Cardiac fibroblast (primary cell): ENCODE results near the gene ZNF367.
A peak's percentile ranks its signal among the peaks of the same experiment; 100 is the strongest.

Experiments
- DNase-seq, 2 donors: peaks; one replicate each; pipeline versions ENCODE4 v3.0.0 to v3.0.0-alpha.2; 2010; ENCODE audit warnings: low read depth in 2 of 2
- H3K4me3 ChIP-seq, 2 donors: replicated peaks in 1 of 2; 1 replicate in 1 of 2; 2 replicates in 1 of 2; pipeline ENCODE4 v1.5.1; 2011; ENCODE audit warnings: low read depth in 2 of 2, low read length in 2 of 2, mild to moderate bottlenecking in 2 of 2, moderate library complexity in 1 of 2
- CTCF ChIP-seq: IDR thresholded peaks from one replicate; pipeline ENCODE4 v1.5.1; 2011; ENCODE audit warnings: low read depth, mild to moderate bottlenecking, low read length, inconsistent platforms

The ZNF367 gene

GRCh38 chr9:96391021-96391765 is 27.0 kb downstream of the ZNF367 start:
- DNase-seq = no peak

DNA sequence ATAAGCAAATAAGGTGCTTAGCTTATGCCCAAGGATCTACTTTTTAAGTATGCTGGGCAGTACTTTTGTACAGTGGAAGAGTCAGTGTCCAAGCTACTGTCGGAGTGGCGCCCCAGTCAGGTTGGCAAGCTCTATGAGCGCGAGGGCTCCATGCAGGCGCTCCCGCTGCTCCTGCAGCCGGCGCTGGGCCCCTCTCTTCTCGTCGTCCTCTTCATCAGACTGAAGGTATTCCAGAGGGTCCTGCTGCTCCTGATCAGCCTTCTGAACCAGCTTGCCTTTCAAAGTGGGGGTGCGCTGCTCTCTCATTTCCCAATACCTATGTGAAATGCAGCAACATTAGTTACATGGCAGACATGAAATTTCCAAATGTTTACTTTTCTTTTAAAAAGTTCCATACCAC is 30.0 kb downstream of the ZNF367 start:
- TF ChIP-seq CTCF = no peak
- DNase-seq = no peak
- no peak overlapping the region for H3K4me3 ChIP-seq

More at GRCh38 chr9:96391021-96391765, 27.0 kb downstream of the ZNF367 start:
- no peak for TF ChIP-seq CTCF
- no peak overlapping the region for H3K4me3 ChIP-seq

DNA sequence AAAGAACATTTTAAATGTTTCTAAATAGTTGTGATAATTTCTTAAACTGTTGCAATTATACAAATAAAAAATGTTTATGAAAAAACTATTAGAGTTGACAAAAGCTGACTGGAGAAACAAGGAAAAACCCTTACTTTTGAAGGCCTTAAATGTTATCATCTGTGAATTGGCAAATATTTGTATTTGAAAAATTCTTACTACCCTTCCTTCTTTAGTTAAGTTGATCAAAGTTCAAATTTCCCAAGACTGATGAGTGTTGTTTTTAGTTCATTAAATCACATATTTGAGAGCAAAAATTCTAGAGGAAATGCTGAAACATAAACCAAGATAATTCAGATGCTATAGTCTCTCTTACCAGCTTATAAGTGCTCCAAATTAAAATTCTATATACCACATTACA is 32.0 kb downstream of the ZNF367 start:
- no peak for TF ChIP-seq CTCF
- H3K4me3 ChIP-seq = no peak overlapping the region

GRCh38 chr9:96383165-96383942 is 34.8 kb downstream of the ZNF367 start, which contains the start of gene SLC35D2:
SLC35D2 (minus strand) TSS chr9:96383711; CDS start chr9:96383634, 77 bp downstream.
- TF ChIP-seq CTCF = no peak
- peak; percentile 55 to 74 for DNase-seq
- peak within 1 kb of the TSS; percentile 60 to 62 for H3K4me3 ChIP-seq

More for the DNA sequence above, 32.0 kb downstream of the ZNF367 start:
- DNase-seq = no peak

GRCh38 chr9:96382839-96383164 is 35.4 kb downstream of the ZNF367 start:
- no peak for TF ChIP-seq CTCF

DNA sequence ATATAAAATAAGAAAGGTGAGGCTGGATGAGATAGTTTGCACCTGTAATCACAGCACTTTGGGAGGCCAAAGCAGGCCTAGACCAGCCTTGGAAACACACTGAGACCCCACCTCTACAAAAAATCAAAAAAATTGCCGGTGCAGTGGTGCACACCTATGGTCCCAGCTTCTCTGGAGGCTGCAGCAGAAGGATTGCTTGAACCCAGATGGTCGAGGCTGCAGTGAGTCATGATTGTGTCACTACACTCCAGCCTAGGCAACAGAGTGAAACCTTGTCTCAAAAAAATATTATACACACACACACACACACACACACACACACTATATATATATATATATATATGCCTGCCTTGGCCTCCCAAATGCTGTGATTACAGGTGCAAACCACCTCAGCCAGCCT is 36.0 kb downstream of the ZNF367 start:
- H3K4me3 ChIP-seq = no peak overlapping the region
- TF ChIP-seq CTCF = no peak
- DNase-seq = peak in 1 of 2 donors; percentile 45

More at GRCh38 chr9:96382839-96383164, 35.4 kb downstream of the ZNF367 start:
- peak overlapping the region; percentile 60 for H3K4me3 ChIP-seq
- no peak for DNase-seq
